ENCODE measurements around the gene KANK3. TPM values are rescaled to one million over a fixed set of nuclear protein-coding genes. Genes with fewer than 3 reads are reported as not detected.
"Not testable (repeated sequence)": the region's sequence is repeated elsewhere in the genome, so short reads cannot be mapped to it uniquely, and the experiment has no call there.

KANK3 gene
- total RNA-seq, 4 donors from 2014 or later: 0.83 to 7.9 (median 4.3) TPM

DNA sequence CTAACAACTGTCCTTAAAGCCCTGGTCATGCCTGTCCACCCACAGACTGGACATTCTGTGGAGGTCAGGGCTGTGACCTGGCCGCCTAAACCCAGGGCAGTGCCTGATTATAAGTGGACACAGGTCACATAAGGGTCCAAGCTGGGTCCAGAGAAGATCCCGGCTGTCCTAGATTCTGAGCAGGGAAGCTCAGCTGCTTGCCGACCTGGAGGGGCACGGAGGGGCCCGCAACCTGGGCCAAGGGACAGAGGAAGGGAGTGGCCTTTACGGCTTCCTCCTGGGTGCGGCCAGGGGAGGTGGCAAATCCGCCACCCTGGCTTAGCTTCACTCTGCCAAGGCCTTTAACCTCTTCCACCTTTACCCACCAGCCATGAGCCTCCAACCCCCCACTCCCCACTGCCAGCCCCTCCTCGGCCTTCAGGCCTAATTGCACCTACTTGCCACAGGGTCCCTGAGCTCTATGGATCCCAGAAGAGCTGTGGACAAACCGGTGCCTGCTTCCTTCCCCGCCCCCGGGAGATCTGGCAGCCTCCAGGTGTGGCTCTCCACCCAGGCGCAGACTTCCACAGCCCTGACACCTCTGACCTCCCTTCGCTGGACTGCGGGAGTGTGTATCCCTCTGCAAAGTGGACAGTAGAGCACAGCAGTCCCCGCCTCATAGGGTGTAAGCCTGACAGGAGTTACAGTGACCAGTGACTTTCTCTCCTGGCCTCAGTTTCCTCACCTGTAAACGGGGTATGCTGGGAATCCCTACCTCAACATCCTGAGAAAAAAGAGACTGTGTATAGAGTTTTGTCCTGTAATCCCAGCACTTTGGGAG is 36.6 kb downstream of the KANK3 start:
- peaks cover 40% of the 10 kb centered on the region for H3K4me1 ChIP-seq
- H3K4me3 ChIP-seq: peak overlapping the region; percentile 1
- WGBS: 68% methylated on average over 8 of the region's 17 CpGs
- H3K27ac ChIP-seq: no peak overlapping the region
- TF ChIP-seq EP300 (IDR thresholded peaks at IDR 0.05) (no peak), POLR2AphosphoS5 (IDR thresholded peaks at IDR 0.05) (no peak), POLR2A (IDR thresholded peaks at IDR 0.05) (no peak), CTCF (IDR thresholded peaks at IDR 0.05) (no peak)
- peaks cover 23% of the 10 kb centered on the region for H3K36me3 ChIP-seq
- H3K27me3 ChIP-seq: no peaks in the 10 kb centered on the region
- no peaks in the 10 kb centered on the region for H3K9me3 ChIP-seq
- peak; percentile 50 to 77 for DNase-seq (ENCODE audit: low spot score in 2 of 2)

DNA sequence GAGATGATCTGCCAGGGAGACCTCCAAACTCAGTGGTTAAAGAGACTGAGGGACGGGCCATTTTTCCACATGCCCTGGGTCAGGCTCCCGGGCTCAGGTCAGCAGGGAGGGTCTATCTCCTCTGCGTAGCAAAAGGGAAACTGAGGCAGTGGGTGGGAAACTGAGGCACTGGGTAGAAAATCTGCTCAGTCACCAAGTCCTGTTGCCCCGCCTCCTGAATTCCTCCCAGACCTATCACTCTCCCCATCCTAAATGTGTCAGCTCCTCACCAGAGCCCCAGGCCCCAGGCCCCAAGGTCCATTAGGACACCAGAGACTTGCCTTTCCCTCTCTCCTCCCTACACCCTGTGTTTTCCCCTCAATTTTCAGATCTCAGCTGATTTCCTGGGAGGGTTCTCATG is 37.3 kb downstream of the KANK3 start:
- no peak for TF ChIP-seq POLR2A (IDR thresholded peaks at IDR 0.05)
- TF ChIP-seq POLR2AphosphoS5 (IDR thresholded peaks at IDR 0.05): no peak
- TF ChIP-seq CTCF (IDR thresholded peaks at IDR 0.05): no peak
- no peak for TF ChIP-seq EP300 (IDR thresholded peaks at IDR 0.05)
- Histone ChIP-seq H3K4me3 (no peak overlapping the region), H3K4me1 (peaks cover 35% of the 10 kb centered on the region), H3K27me3 (no peaks in the 10 kb centered on the region), H3K9me3 (no peaks in the 10 kb centered on the region), H3K36me3 (peaks cover 17% of the 10 kb centered on the region), H3K27ac (no peak overlapping the region)
- DNase-seq (ENCODE audit: low spot score in 2 of 2): peak; percentile 20 to 41
- WGBS: 94% methylated on average over 4 of the region's 4 CpGs

DNA sequence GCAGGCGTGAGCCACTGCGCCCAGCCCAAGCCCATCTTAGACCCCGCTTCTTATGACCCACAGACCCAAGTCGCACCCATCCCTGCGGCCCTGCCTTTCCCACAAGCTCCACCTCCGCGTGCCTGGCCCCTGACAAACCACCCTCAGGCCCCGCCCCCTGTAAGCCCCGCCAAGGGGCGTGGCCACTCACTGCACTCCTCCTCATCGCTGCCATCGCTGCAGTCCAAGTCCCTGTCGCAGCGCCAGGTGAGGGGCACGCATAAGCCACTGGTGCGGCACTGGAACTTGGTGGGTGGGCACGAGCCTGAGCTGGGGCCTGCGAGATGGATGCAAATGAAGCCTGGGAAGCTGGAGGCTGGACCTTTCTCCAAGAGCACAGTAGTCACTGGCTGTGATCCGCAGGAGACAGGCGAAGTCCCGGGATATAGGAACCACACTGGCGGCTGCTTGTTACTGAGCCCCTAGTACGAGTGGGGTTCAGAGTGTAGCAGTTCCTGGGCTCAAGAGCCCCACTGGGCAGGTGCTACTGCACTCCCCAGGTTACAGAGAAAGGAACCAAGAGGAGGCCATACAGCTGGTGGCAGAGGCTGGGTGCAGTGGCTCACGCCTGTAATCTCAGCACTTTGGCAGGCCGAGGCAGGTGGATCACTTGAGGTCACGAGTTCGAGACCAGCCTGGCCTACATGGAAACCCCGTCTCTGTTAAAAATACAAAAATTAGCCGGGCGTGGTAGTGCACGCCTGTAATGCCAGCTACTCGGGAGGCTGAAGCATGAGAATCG is 38.0 kb downstream of the KANK3 start:
- H3K4me1 ChIP-seq: peaks cover 35% of the 10 kb centered on the region
- TF ChIP-seq POLR2A (IDR thresholded peaks at IDR 0.05) (no peak), CTCF (IDR thresholded peaks at IDR 0.05) (no peak), POLR2AphosphoS5 (IDR thresholded peaks at IDR 0.05) (no peak), EP300 (IDR thresholded peaks at IDR 0.05) (no peak)
- no peak overlapping the region for H3K27ac ChIP-seq
- peaks cover 9% of the 10 kb centered on the region for H3K36me3 ChIP-seq
- no peak overlapping the region for H3K4me3 ChIP-seq
- H3K27me3 ChIP-seq: no peaks in the 10 kb centered on the region
- WGBS: 83% methylated on average over 33 of the region's 33 CpGs
- peak; percentile 64 to 79 for DNase-seq (ENCODE audit: low spot score in 2 of 2)
- no peaks in the 10 kb centered on the region for H3K9me3 ChIP-seq

GRCh38 chr19:8302734-8303133 is 40.3 kb downstream of the KANK3 start:
- Histone ChIP-seq H3K4me1 (peaks cover 20% of the 10 kb centered on the region), H3K36me3 (no peaks in the 10 kb centered on the region), H3K4me3 (no peak overlapping the region), H3K27me3 (no peaks in the 10 kb centered on the region), H3K27ac (no peak overlapping the region), H3K9me3 (no peaks in the 10 kb centered on the region)
- DNase-seq (ENCODE audit: low spot score in 2 of 2): peak; percentile 56 to 64
- TF ChIP-seq POLR2AphosphoS5 (IDR thresholded peaks at IDR 0.05): no peak
- TF ChIP-seq EP300 (IDR thresholded peaks at IDR 0.05): no peak
- TF ChIP-seq POLR2A (IDR thresholded peaks at IDR 0.05): no peak
- TF ChIP-seq CTCF (IDR thresholded peaks at IDR 0.05): no peak
- WGBS: 69% methylated on average over 7 of the region's 7 CpGs

GRCh38 chr19:8302357-8302691 is 40.7 kb downstream of the KANK3 start:
- no peaks in the 10 kb centered on the region for H3K9me3 ChIP-seq
- H3K27me3 ChIP-seq: no peaks in the 10 kb centered on the region
- TF ChIP-seq POLR2AphosphoS5 (IDR thresholded peaks at IDR 0.05): no peak
- TF ChIP-seq EP300 (IDR thresholded peaks at IDR 0.05): no peak
- WGBS: 61% methylated on average over 11 of the region's 11 CpGs
- H3K36me3 ChIP-seq: no peaks in the 10 kb centered on the region
- H3K27ac ChIP-seq: no peak overlapping the region
- H3K4me1 ChIP-seq: peaks cover 15% of the 10 kb centered on the region
- peak in 1 of 2 donors; percentile 79 for DNase-seq (ENCODE audit: low spot score in 2 of 2)
- no peak overlapping the region for H3K4me3 ChIP-seq

DNA sequence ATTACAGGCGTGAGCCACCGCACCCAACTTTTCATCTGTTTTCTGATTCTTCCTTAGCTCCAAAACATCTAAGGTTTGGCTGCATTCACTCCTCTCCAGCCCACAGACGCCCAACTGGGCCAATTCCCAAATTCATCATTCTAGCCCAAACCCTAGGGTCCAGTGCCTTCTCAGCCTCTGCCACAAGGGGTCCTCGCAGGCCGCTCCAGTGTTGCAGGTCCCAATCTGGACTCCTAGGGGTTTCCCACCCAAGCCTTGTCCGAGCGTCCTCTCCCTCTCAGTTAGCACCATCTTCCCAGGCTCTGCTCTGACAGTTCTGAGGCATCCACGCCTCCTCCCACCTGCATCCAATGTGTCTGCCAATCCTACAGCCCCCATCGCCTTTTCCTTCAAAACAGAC is 51.7 kb downstream of the KANK3 start:
- not testable (repeated sequence) for H3K9me3 ChIP-seq; DNase-seq (ENCODE audit: low spot score in 2 of 2); H3K36me3 ChIP-seq; H3K4me1 ChIP-seq; H3K27me3 ChIP-seq; H3K27ac ChIP-seq; H3K4me3 ChIP-seq
- no CpG with 5 or more reads among the region's 9 CpGs for WGBS

- not testable (repeated sequence) for H3K36me3 ChIP-seq; H3K4me1 ChIP-seq; DNase-seq (ENCODE audit: low spot score in 2 of 2); H3K27ac ChIP-seq; H3K9me3 ChIP-seq; H3K27me3 ChIP-seq; H3K4me3 ChIP-seq
- no CpG with 5 or more reads among the region's 9 CpGs for WGBS
These were observed 66.6 kb downstream of the KANK3 start for GRCh38 chr19:8276508-8276907.
